GM13977 (cell line): ENCODE measurements around the gene PNMT.

ENCODE experiments used
- DNase-seq: peaks from one replicate; pipeline ENCODE4 v3.0.0; 2012; ENCODE audit warnings: low spot score
- in situ Hi-C: fragments of 300-500 bp; cut with MboI; formaldehyde crosslinking; loops from one replicate; pipeline ENCODE4 v1.12.0; 2022; ENCODE audit warnings: low sequenced_read_pairs, low pct_unique_long_range_greater_than_20kb, mixed read lengths, inconsistent platforms; ENCODE audit not compliant: unreplicated experiment
- TF ChIP-seq, protein P1 (sequence below): IDR thresholded peaks from 2 replicates; pipeline ENCODE4 v1.5.1; 2012; ENCODE audit warnings: mild to moderate bottlenecking, control low read depth; ENCODE audit not compliant: insufficient read depth; ENCODE audit errors: extremely low read depth, missing control alignments

PNMT gene

GRCh38 chr17:39660011-39660360 is 8.3 kb upstream of the PNMT start:
- in situ Hi-C loops, result no loop called here
- no peak for DNase-seq
- TF ChIP-seq, protein P1, sequence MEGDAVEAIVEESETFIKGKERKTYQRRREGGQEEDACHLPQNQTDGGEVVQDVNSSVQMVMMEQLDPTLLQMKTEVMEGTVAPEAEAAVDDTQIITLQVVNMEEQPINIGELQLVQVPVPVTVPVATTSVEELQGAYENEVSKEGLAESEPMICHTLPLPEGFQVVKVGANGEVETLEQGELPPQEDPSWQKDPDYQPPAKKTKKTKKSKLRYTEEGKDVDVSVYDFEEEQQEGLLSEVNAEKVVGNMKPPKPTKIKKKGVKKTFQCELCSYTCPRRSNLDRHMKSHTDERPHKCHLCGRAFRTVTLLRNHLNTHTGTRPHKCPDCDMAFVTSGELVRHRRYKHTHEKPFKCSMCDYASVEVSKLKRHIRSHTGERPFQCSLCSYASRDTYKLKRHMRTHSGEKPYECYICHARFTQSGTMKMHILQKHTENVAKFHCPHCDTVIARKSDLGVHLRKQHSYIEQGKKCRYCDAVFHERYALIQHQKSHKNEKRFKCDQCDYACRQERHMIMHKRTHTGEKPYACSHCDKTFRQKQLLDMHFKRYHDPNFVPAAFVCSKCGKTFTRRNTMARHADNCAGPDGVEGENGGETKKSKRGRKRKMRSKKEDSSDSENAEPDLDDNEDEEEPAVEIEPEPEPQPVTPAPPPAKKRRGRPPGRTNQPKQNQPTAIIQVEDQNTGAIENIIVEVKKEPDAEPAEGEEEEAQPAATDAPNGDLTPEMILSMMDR, result no peak

DNA sequence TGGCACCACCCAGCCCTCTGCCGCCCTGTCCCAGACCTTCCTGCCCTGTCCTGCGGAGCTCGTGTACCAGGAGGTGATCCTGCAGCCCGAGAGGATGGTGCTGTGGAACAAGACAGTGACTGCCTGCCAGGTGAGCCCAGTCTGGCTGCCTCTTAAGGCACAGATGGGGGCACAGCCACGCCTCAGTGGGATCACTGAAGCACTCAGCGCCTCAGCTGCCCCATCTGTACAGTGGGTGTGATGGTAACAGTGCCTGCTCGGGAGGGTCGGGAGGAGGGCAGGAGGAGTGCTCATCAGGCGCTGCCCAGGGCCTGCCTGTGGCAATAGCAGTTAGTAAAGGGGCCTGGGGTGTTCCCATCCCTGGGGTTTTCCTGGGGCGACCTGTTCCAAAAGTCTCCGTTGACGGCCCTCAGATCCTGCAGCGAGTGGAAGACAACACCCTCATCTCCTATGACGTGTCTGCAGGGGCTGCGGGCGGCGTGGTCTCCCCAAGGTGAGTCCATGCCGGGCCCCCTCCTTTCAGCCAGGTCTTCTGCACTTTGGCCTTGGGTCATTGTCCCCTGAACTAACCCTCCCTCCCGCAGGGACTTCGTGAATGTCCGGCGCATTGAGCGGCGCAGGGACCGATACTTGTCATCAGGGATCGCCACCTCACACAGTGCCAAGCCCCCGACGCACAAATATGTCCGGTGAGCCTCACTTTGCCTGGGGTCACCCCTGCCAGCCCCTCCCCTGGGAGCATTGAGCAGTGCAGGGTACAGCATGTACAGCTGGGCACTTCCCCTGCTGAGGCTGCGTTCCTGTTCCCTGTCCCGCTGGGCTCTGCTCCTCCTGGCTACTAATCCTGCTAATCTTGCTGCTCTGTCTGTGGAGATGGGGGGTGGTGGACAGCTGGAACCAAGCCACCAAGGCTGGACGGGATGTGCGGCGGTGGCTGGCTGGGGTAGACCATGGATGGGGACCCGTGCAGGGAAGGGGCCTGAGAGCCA is 7.6 kb upstream of the PNMT start:
- in situ Hi-C loops, result no loop called here
- no peak for DNase-seq
- TF ChIP-seq, protein P1, result no peak

- TF ChIP-seq, protein P1, result no peak
- peak; percentile 9 for DNase-seq
- in situ Hi-C loops, result no loop called here
Measured at GRCh38 chr17:39661744-39662541, 6.3 kb upstream of the PNMT start.

- TF ChIP-seq, protein P1, result no peak
- DNase-seq, result no peak
- in situ Hi-C loops, result no loop called here
Measured at GRCh38 chr17:39662551-39663339, 5.5 kb upstream of the PNMT start.

DNA sequence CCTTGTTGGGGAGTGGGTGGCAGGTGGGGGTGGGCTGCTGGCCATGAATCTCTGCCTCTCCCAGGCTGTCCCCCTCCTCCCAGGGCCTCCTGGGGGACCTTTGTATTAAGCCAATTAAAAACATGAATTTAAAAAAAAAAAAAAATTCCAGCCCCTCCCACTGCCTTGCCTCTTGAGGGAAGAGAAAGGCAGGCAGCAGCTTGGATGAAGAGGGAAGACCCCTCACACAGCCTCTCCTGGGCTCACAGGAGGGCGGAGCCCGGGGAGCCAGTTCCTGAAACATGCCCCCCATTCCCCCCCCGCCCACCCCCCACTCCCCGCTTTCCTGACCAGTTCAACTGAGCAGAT is 4.9 kb upstream of the PNMT start:
- TF ChIP-seq, protein P1, result no peak
- no peak for DNase-seq
- in situ Hi-C loops, result no loop called here

DNA sequence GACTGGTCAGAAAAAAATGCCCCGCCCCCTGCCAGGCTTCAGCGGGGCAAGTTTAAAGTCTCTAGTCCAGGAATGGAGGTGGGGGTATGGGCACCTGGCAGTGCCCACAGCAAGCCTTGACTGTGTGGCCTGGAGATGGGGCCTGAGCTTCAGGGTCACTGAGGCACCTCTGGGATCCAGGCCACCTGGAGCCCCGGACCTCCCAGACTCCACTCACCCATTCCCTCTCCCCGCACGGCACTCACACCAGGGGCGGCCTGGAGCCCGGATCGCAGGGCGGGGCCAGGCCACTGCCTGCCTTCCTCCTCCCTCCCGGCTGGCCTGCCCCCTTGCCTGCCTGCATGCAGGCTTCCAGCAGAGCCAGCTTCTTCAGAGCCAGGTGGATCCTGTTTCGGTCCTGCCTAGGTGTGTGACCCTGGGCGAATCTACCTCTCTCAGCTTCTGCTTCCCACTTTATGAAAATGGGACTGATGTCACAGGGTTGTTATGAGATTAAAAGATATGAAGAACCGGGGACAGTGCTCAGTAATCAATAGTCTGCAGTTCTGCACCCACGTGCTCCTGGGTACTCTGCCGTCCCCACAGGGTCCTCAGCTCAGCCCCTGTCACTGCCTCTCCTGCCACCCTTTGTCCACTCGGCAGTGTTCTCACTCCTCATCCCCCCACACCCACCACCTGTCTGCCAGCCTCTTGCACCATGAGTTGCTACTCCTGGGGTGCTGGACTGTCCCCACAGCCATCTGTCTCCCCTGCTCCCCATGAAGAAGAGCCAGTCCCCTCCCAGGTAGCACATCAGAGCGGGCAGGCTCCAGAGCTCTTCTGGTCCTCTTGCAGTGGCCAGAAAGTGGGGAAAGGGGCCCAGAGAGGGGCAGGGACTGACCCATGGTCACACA is 4.3 kb upstream of the PNMT start:
- TF ChIP-seq, protein P1, result no peak
- no peak for DNase-seq
- in situ Hi-C loops, result no loop called here
